Mesenchymal stem cell (in vitro differentiated cells and primary cell): ENCODE results near the gene NUP88.

Source experiments
- DNase-seq: peaks from one replicate; pipeline ENCODE4 v3.0.0-alpha.2; 2013
- H2AFZ ChIP-seq: one replicate; pipeline ENCODE4 v1.6.1; 2013; ENCODE audit warnings: low read depth, mild to moderate bottlenecking, control low read depth, inconsistent platforms, low read length, moderate library complexity
- H2AK5ac ChIP-seq: 2 replicates; pipeline ENCODE4 v1.6.1; 2013; ENCODE audit warnings: low read length, moderate library complexity, mild to moderate bottlenecking, inconsistent platforms; ENCODE audit not compliant: severe bottlenecking
- H2BK120ac ChIP-seq: one replicate; pipeline ENCODE4 v1.6.1; 2013; ENCODE audit warnings: low read depth, mild to moderate bottlenecking, inconsistent platforms, low read length, moderate library complexity
- H2BK12ac ChIP-seq, 2 experiments: one replicate each; pipeline ENCODE4 v1.6.1; 2013; ENCODE audit warnings: inconsistent platforms in 2 of 2, low read length in 2 of 2, mild to moderate bottlenecking in 2 of 2, moderate library complexity in 2 of 2, control low read depth in 1 of 2
- H2BK15ac ChIP-seq: one replicate; pipeline ENCODE4 v1.6.1; 2013; ENCODE audit warnings: mild to moderate bottlenecking, low read depth, inconsistent platforms; ENCODE audit not compliant: poor library complexity, severe bottlenecking
- H2BK5ac ChIP-seq: 2 replicates; pipeline ENCODE4 v1.6.1; 2013; ENCODE audit warnings: low read depth, mild to moderate bottlenecking, low read length, control low read depth, inconsistent platforms; ENCODE audit not compliant: poor library complexity, severe bottlenecking
- H3K14ac ChIP-seq, 2 experiments: one replicate each; pipeline ENCODE4 v1.6.1; 2013; ENCODE audit warnings: inconsistent platforms in 2 of 2, low read length in 2 of 2, control low read depth in 1 of 2, mild to moderate bottlenecking in 1 of 2, moderate library complexity in 1 of 2
- H3K18ac ChIP-seq, 2 experiments: one replicate each; pipeline ENCODE4 v1.6.1; 2013; ENCODE audit warnings: inconsistent platforms in 2 of 2, low read length in 2 of 2, control low read depth in 1 of 2, low read depth in 1 of 2, mild to moderate bottlenecking in 1 of 2
- H3K23ac ChIP-seq, 2 experiments: one replicate each; pipeline ENCODE4 v1.6.1; 2013; ENCODE audit warnings: inconsistent platforms in 2 of 2, low read length in 2 of 2, mild to moderate bottlenecking in 2 of 2, moderate library complexity in 2 of 2, control low read depth in 1 of 2
- H3K27ac ChIP-seq: 2 replicates; pipeline ENCODE4 v1.5.1; 2013; ENCODE audit warnings: mild to moderate bottlenecking, moderate library complexity, low read length, control low read depth, inconsistent platforms; ENCODE audit not compliant: poor library complexity, severe bottlenecking
- H3K27me3 ChIP-seq, 2 experiments: 2 replicates each; pipeline versions ENCODE4 v1.6.1 to v1.7.0; 2013; ENCODE audit warnings: low read length in 2 of 2, mild to moderate bottlenecking in 2 of 2, moderate library complexity in 2 of 2, control low read depth in 1 of 2, inconsistent platforms in 1 of 2; ENCODE audit not compliant: control insufficient read depth in 1 of 2, insufficient read depth in 1 of 2
- H3K36me3 ChIP-seq, 2 experiments: 2 replicates each; pipeline versions ENCODE4 v1.6.1 to v1.7.0; 2013; ENCODE audit warnings: low read length in 2 of 2, control low read depth in 1 of 2, inconsistent platforms in 1 of 2, low read depth in 1 of 2, mild to moderate bottlenecking in 1 of 2; ENCODE audit not compliant: insufficient read depth in 2 of 2, control insufficient read depth in 1 of 2
- H3K4ac ChIP-seq, 2 experiments: one replicate each; pipeline ENCODE4 v1.6.1; 2013; ENCODE audit warnings: inconsistent platforms in 2 of 2, low read length in 2 of 2, mild to moderate bottlenecking in 2 of 2, moderate library complexity in 2 of 2, control low read depth in 1 of 2, low read depth in 1 of 2
- H3K4me1 ChIP-seq: 2 replicates; pipeline ENCODE4 v1.6.1; 2013; ENCODE audit warnings: low read depth, low read length, control low read depth; ENCODE audit not compliant: control insufficient read depth, insufficient read depth
- H3K4me2 ChIP-seq: 2 replicates; pipeline ENCODE4 v1.6.1; 2013; ENCODE audit warnings: low read length, mild to moderate bottlenecking, inconsistent platforms; ENCODE audit not compliant: poor library complexity, severe bottlenecking
- H3K4me3 ChIP-seq, 2 experiments: 2 replicates each; pipeline versions ENCODE4 v1.5.1 to v1.7.0; 2013; ENCODE audit warnings: low read length in 2 of 2, mild to moderate bottlenecking in 2 of 2, control low read depth in 1 of 2, low read depth in 1 of 2; ENCODE audit not compliant: insufficient read depth in 1 of 2
- H3K79me1 ChIP-seq: replicated peaks from 2 replicates; pipeline ENCODE4 v1.6.1; 2013; ENCODE audit warnings: mild to moderate bottlenecking, control low read depth, low read length, inconsistent platforms; ENCODE audit not compliant: poor library complexity, severe bottlenecking
- H3K9ac ChIP-seq: 2 replicates; pipeline ENCODE4 v1.7.0; 2013; ENCODE audit warnings: mild to moderate bottlenecking, low read length, moderate library complexity
- H3K9me3 ChIP-seq: 2 replicates; pipeline ENCODE4 v1.7.0; 2013; ENCODE audit warnings: mild to moderate bottlenecking, low read length; ENCODE audit not compliant: control insufficient read depth
- H4K8ac ChIP-seq: one replicate; pipeline ENCODE4 v1.6.1; 2013; ENCODE audit warnings: inconsistent platforms, mild to moderate bottlenecking, low read length, moderate library complexity
- H4K91ac ChIP-seq: one replicate; pipeline ENCODE4 v1.6.1; 2013; ENCODE audit warnings: mild to moderate bottlenecking, low read length, inconsistent platforms
- WGBS: methylation state at CpG from one replicate; pipeline ENCODE4 v1.1.7; 2013; ENCODE audit warnings: mixed read lengths; 5-methylcytosine and 5-hydroxymethylcytosine counted together

NUP88 gene

GRCh38 chr17:5352681-5353289 is 66.7 kb downstream of the NUP88 start:
- H2BK120ac ChIP-seq: no peak overlapping the region
- H3K18ac ChIP-seq: no peak overlapping the region
- no peak overlapping the region for H4K91ac ChIP-seq
- no peaks in the 10 kb centered on the region for H3K27me3 ChIP-seq
- H3K4me2 ChIP-seq: no peak overlapping the region
- H2AK5ac ChIP-seq: no peak overlapping the region
- H3K9me3 ChIP-seq: no peaks in the 10 kb centered on the region
- H3K4me3 ChIP-seq: no peak overlapping the region
- no peak overlapping the region for H2AFZ ChIP-seq
- WGBS: 96% methylated on average over 4 of the region's 4 CpGs
- peaks cover 26 to 85% of the 10 kb centered on the region in 2 experiments for H3K36me3 ChIP-seq
- H3K4ac ChIP-seq: no peak overlapping the region
- DNase-seq: no peak
- H2BK15ac ChIP-seq: no peak overlapping the region
- no peak overlapping the region for H2BK12ac ChIP-seq
- no peak overlapping the region for H3K9ac ChIP-seq
- H3K23ac ChIP-seq: no peak overlapping the region
- no peak overlapping the region for H4K8ac ChIP-seq
- no peak overlapping the region for H3K27ac ChIP-seq
- H3K4me1 ChIP-seq: no peaks in the 10 kb centered on the region
- peaks cover 11% of the 10 kb centered on the region for H3K79me1 ChIP-seq
- no peak overlapping the region for H3K14ac ChIP-seq
- H2BK5ac ChIP-seq: no peak overlapping the region

DNA sequence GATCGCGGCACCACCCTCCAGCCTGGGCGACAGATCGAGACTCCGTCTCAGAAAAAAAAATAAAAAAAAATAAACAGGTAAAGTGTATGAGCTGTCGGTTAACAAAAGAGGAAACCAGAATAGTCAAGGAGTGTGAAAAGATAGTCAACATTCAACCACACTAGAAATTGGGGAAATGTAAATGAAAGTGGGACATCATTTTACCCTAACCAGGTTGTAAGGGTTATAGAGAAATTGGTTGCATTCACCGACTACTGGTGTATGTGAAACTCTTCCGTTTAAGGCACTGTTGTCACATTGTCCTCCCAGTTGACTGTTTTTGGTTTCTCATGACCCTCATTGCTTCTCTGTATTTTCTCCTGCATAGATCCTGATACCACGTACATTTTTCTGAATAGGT is 74.5 kb downstream of the NUP88 start:
- H2BK15ac ChIP-seq: no peak overlapping the region
- H2BK12ac ChIP-seq: no peak overlapping the region
- no peak for DNase-seq
- no peak overlapping the region for H2BK5ac ChIP-seq
- peaks cover 5% of the 10 kb centered on the region for H3K79me1 ChIP-seq
- H3K36me3 ChIP-seq: peaks cover 19 to 68% of the 10 kb centered on the region in 2 experiments
- H3K27me3 ChIP-seq: no peaks in the 10 kb centered on the region
- H2AFZ ChIP-seq: no peak overlapping the region
- H3K9me3 ChIP-seq: no peaks in the 10 kb centered on the region
- H2BK120ac ChIP-seq: no peak overlapping the region
- H4K8ac ChIP-seq: no peak overlapping the region
- 98% methylated on average over 8 of the region's 9 CpGs for WGBS
- H3K27ac ChIP-seq: no peak overlapping the region
- no peak overlapping the region for H3K4ac ChIP-seq
- no peak overlapping the region for H2AK5ac ChIP-seq
- H3K4me2 ChIP-seq: no peak overlapping the region
- H3K4me1 ChIP-seq: peaks cover 1% of the 10 kb centered on the region
- H3K18ac ChIP-seq: no peak overlapping the region
- H4K91ac ChIP-seq: no peak overlapping the region
- H3K14ac ChIP-seq: no peak overlapping the region
- H3K23ac ChIP-seq: no peak overlapping the region
- no peak overlapping the region for H3K4me3 ChIP-seq
- H3K9ac ChIP-seq: no peak overlapping the region
